Smooth muscle cell (in vitro differentiated cells): ENCODE data around the gene ASCL4. TPM values are rescaled to one million over a fixed set of nuclear protein-coding genes. Genes with fewer than 3 reads are reported as not detected.

Source experiments
- DNase-seq: peaks from one replicate; lab custom pipeline; 2025; ENCODE audit not compliant: unreplicated experiment; lab: John Stamatoyannopoulos, UW
- H2AFZ ChIP-seq: fragments of 200-600 bp; sonication (generic); 2 replicates; pipeline ENCODE4 v1.6.0; 2016; ENCODE audit warnings: antibody characterized with exemption, low read depth, mild to moderate bottlenecking
- H3F3A ChIP-seq: fragments of 200-600 bp; sonication (generic); 2 replicates; pipeline ENCODE4 v1.6.0; 2017; ENCODE audit warnings: antibody characterized with exemption, low read depth
- H3K27ac ChIP-seq: fragments of 200-600 bp; sonication (generic); 2 replicates; pipeline ENCODE4 v1.5.1; 2016; ENCODE audit warnings: low read depth, mild to moderate bottlenecking
- H3K27me3 ChIP-seq: fragments of 200-600 bp; sonication (generic); 2 replicates; pipeline ENCODE4 v1.6.1; 2016; ENCODE audit warnings: low read depth, mild to moderate bottlenecking
- H3K36me3 ChIP-seq: fragments of 200-600 bp; sonication (generic); 2 replicates; pipeline ENCODE4 v1.5.1; 2016; ENCODE audit warnings: low read depth
- H3K4me1 ChIP-seq: fragments of 200-600 bp; sonication (generic); 2 replicates; pipeline ENCODE4 v1.5.1; 2016; ENCODE audit warnings: low read depth
- H3K4me2 ChIP-seq: fragments of 200-600 bp; sonication (generic); 2 replicates; pipeline ENCODE4 v1.6.0; 2016; ENCODE audit warnings: mild to moderate bottlenecking
- H3K4me3 ChIP-seq: fragments of 200-600 bp; sonication (generic); 2 replicates; pipeline ENCODE4 v1.5.1; 2016; ENCODE audit warnings: mild to moderate bottlenecking
- H3K79me2 ChIP-seq: fragments of 200-600 bp; sonication (generic); 2 replicates; pipeline ENCODE4 v1.6.0; 2016; ENCODE audit warnings: low read depth, mild to moderate bottlenecking
- H3K9ac ChIP-seq: fragments of 200-600 bp; sonication (generic); 2 replicates; pipeline ENCODE4 v1.6.0; 2016; ENCODE audit warnings: low read depth
- H3K9me3 ChIP-seq: fragments of 200-600 bp; sonication (generic); replicated peaks from 2 replicates; pipeline ENCODE4 v1.5.1; 2016; ENCODE audit warnings: low read depth
- H4K20me1 ChIP-seq: fragments of 200-600 bp; sonication (generic); 2 replicates; pipeline ENCODE4 v1.6.0; 2016; ENCODE audit warnings: low read depth
- WGBS: methylation state at CpG from one replicate; pipeline ENCODE4 v1.1.7; 2016; ENCODE audit warnings: low lambda C conversion rate; 5-methylcytosine and 5-hydroxymethylcytosine counted together
- polyA plus RNA-seq: library from polyadenylated mRNA; unstranded; fragments of >200 nt; fragmentation: Nextera tagmentation; extraction: Ambion mirVana; gene quantifications from 2 replicates; pipeline ENCODE4 v1.2.1, GENCODE V29; 2016
- total RNA-seq: library from RNA; depleted of rRNA; stranded (reverse); fragments of >200 nt; gene quantifications from 2 replicates; pipeline ENCODE4 v1.2.3, GENCODE V29; 2014
- TF ChIP-seq, protein P1 (sequence below): fragments of 200-600 bp; sonication (generic); IDR thresholded peaks from 2 replicates; pipeline ENCODE4 v1.5.1; 2017; ENCODE audit warnings: borderline replicate concordance, mild to moderate bottlenecking, antibody characterized with exemption; ENCODE audit not compliant: insufficient read depth, poor library complexity, severe bottlenecking

Gene ASCL4
- total and polyA plus RNA-seq, 2 experiments from 2014 or later, result not detected

DNA sequence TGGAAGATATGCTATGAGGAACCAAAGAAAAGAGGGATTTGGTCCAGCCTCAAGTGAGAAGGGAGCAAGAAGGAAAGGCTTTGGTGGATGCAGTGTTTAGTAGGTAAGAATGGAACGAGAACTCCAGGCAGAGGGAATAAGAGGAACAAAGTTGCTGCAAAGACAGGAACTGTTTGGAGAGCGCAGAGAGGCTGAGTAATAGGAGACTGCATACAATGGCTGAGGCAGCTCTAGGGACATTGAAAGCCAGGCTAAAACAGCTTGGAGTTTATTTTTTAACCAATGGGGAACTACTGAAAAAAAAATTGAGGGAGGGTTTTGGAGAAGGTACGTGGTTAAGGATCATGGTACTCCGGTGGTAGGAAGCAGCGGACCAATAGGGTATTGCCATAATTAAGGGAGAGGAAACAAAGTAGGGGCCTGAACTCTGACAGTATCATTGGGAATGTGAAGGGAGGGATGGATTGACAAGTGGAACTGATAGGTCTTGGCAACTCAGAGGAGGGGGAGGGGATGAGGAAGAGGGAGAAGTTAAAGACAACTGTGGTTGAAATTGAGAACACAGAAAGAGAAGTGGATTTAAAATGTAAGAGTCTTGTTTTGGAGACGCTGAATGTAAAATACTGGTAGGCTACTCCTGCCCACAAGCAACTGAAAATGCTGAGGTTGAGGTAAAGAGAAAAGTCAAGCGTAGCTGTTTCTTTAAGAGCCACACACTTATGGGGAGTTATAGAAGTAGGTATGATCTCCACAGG is 4.8 kb downstream of the ASCL4 start:
- TF ChIP-seq, protein P1, sequence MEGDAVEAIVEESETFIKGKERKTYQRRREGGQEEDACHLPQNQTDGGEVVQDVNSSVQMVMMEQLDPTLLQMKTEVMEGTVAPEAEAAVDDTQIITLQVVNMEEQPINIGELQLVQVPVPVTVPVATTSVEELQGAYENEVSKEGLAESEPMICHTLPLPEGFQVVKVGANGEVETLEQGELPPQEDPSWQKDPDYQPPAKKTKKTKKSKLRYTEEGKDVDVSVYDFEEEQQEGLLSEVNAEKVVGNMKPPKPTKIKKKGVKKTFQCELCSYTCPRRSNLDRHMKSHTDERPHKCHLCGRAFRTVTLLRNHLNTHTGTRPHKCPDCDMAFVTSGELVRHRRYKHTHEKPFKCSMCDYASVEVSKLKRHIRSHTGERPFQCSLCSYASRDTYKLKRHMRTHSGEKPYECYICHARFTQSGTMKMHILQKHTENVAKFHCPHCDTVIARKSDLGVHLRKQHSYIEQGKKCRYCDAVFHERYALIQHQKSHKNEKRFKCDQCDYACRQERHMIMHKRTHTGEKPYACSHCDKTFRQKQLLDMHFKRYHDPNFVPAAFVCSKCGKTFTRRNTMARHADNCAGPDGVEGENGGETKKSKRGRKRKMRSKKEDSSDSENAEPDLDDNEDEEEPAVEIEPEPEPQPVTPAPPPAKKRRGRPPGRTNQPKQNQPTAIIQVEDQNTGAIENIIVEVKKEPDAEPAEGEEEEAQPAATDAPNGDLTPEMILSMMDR, result no peak
- Histone ChIP-seq H3K9me3 (no peaks in the 10 kb centered on the region), H3K36me3 (no peaks in the 10 kb centered on the region), H3K27ac (no peak overlapping the region), H2AFZ (no peak overlapping the region), H4K20me1 (no peaks in the 10 kb centered on the region), H3K4me2 (no peak overlapping the region), H3F3A (no peaks in the 10 kb centered on the region), H3K79me2 (no peaks in the 10 kb centered on the region), H3K4me3 (no peak overlapping the region), H3K27me3 (peaks cover 62% of the 10 kb centered on the region), H3K4me1 (no peaks in the 10 kb centered on the region), H3K9ac (no peak overlapping the region)
- 88% methylated on average over 7 of the region's 7 CpGs for WGBS
- DNase-seq, result no peak

DNA sequence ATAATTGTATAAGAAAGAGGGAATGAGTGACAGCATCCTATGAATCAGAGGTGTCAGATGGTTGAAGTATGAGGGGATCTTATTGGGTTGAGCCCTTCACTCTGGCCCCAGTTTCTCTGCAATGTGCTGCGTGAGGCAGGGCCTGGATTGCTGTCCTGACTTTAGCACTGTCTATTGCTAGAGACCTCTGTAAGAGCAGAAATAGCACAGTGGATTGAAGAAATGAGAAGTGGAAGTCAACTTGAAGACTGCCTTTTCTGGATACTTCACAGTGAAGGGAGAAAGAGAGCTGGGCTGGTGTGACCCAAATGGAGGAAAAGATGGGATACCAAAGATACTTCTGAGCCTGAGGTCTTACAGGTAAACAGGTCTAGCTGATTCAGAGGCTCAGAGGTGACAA is 5.8 kb downstream of the ASCL4 start:
- H2AFZ ChIP-seq, result no peak overlapping the region
- WGBS, result 38% methylated on average over 1 of the region's 1 CpG
- no peaks in the 10 kb centered on the region for H4K20me1 ChIP-seq
- TF ChIP-seq, protein P1, result no peak
- no peak for DNase-seq
- no peaks in the 10 kb centered on the region for H3F3A ChIP-seq
- no peak overlapping the region for H3K4me2 ChIP-seq
- no peaks in the 10 kb centered on the region for H3K4me1 ChIP-seq
- no peaks in the 10 kb centered on the region for H3K79me2 ChIP-seq
- no peak overlapping the region for H3K27ac ChIP-seq
- H3K9me3 ChIP-seq, result no peaks in the 10 kb centered on the region
- peaks cover 52% of the 10 kb centered on the region for H3K27me3 ChIP-seq
- no peak overlapping the region for H3K4me3 ChIP-seq
- H3K36me3 ChIP-seq, result no peaks in the 10 kb centered on the region
- no peak overlapping the region for H3K9ac ChIP-seq

DNA sequence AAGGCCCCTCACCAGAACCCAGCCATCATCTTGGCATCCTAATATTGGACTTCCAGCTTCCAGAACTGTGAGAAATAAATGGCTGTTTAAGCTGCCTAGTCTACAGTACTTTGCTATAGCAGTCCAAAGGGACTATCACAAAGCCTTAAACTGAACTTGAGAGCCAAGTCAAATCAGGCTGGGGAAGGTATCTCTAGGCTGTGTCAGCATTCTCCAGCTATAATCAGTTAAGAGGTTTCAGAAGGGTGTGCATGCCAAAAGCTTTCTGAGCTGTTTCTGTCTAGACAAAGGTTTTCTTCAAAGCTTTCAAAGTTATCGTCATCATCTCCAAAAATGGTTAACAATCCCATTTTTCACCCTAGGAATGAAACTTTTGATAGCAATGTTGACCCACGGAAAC is 7.6 kb downstream of the ASCL4 start:
- H3F3A ChIP-seq, result no peaks in the 10 kb centered on the region
- no peaks in the 10 kb centered on the region for H4K20me1 ChIP-seq
- H3K79me2 ChIP-seq, result no peaks in the 10 kb centered on the region
- no peaks in the 10 kb centered on the region for H3K36me3 ChIP-seq
- H3K27ac ChIP-seq, result no peak overlapping the region
- peaks cover 34% of the 10 kb centered on the region for H3K27me3 ChIP-seq
- H2AFZ ChIP-seq, result no peak overlapping the region
- DNase-seq, result no peak
- no peak overlapping the region for H3K4me3 ChIP-seq
- no peaks in the 10 kb centered on the region for H3K4me1 ChIP-seq
- H3K4me2 ChIP-seq, result no peak overlapping the region
- 52% methylated on average over 2 of the region's 2 CpGs for WGBS
- TF ChIP-seq, protein P1, result no peak
- no peak overlapping the region for H3K9ac ChIP-seq
- H3K9me3 ChIP-seq, result no peaks in the 10 kb centered on the region
